Measurements from ENCODE around the gene GPATCH8.

- TF ChIP-seq ETV1 (tag; conservative IDR thresholded peaks at IDR 0.05; ENCODE audit: low read depth) (no peak), CTCF (IDR thresholded peaks at IDR 0.05 in 2 of 3, conservative IDR thresholded peaks at IDR 0.05 in 1 of 3; ENCODE audit: insufficient read depth in 2 of 3, low read depth in 1 of 3, low read length in 3 of 3) (no peak), PHB (CRISPR knock-in tag; IDR thresholded peaks at IDR 0.05) (no peak), THRA (IDR thresholded peaks at IDR 0.05) (no peak), GABPA (tag; conservative IDR thresholded peaks at IDR 0.05; ENCODE audit: low read depth) (no peak), ZNF766 (CRISPR knock-in tag; conservative IDR thresholded peaks at IDR 0.05) (no peak)
Observed at GRCh38 chr17:44436336-44436735, 66.9 kb downstream of the GPATCH8 start.

All from K562 (cell line).